Mesenchymal stem cell (in vitro differentiated cells and primary cell): ENCODE measurements around the gene PCDHGB3.
"Not testable (repeated sequence)": the region's sequence is repeated elsewhere in the genome, so short reads cannot be mapped to it uniquely, and the experiment has no call there.

Experiments used
- DNase-seq: peaks from one replicate; pipeline ENCODE4 v3.0.0-alpha.2; 2013
- H2AFZ ChIP-seq: one replicate; pipeline ENCODE4 v1.6.1; 2013; ENCODE audit warnings: low read depth, mild to moderate bottlenecking, control low read depth, inconsistent platforms, low read length, moderate library complexity
- H2AK5ac ChIP-seq: 2 replicates; pipeline ENCODE4 v1.6.1; 2013; ENCODE audit warnings: low read length, moderate library complexity, mild to moderate bottlenecking, inconsistent platforms; ENCODE audit not compliant: severe bottlenecking
- H2BK120ac ChIP-seq: one replicate; pipeline ENCODE4 v1.6.1; 2013; ENCODE audit warnings: low read depth, mild to moderate bottlenecking, inconsistent platforms, low read length, moderate library complexity
- H2BK12ac ChIP-seq, 2 experiments: one replicate each; pipeline ENCODE4 v1.6.1; 2013; ENCODE audit warnings: inconsistent platforms in 2 of 2, low read length in 2 of 2, mild to moderate bottlenecking in 2 of 2, moderate library complexity in 2 of 2, control low read depth in 1 of 2
- H2BK15ac ChIP-seq: one replicate; pipeline ENCODE4 v1.6.1; 2013; ENCODE audit warnings: mild to moderate bottlenecking, low read depth, inconsistent platforms; ENCODE audit not compliant: poor library complexity, severe bottlenecking
- H2BK5ac ChIP-seq: 2 replicates; pipeline ENCODE4 v1.6.1; 2013; ENCODE audit warnings: low read depth, mild to moderate bottlenecking, low read length, control low read depth, inconsistent platforms; ENCODE audit not compliant: poor library complexity, severe bottlenecking
- H3K14ac ChIP-seq, 2 experiments: one replicate each; pipeline ENCODE4 v1.6.1; 2013; ENCODE audit warnings: inconsistent platforms in 2 of 2, low read length in 2 of 2, control low read depth in 1 of 2, mild to moderate bottlenecking in 1 of 2, moderate library complexity in 1 of 2
- H3K18ac ChIP-seq, 2 experiments: one replicate each; pipeline ENCODE4 v1.6.1; 2013; ENCODE audit warnings: inconsistent platforms in 2 of 2, low read length in 2 of 2, control low read depth in 1 of 2, low read depth in 1 of 2, mild to moderate bottlenecking in 1 of 2
- H3K23ac ChIP-seq, 2 experiments: one replicate each; pipeline ENCODE4 v1.6.1; 2013; ENCODE audit warnings: inconsistent platforms in 2 of 2, low read length in 2 of 2, mild to moderate bottlenecking in 2 of 2, moderate library complexity in 2 of 2, control low read depth in 1 of 2
- H3K27ac ChIP-seq: 2 replicates; pipeline ENCODE4 v1.5.1; 2013; ENCODE audit warnings: mild to moderate bottlenecking, moderate library complexity, low read length, control low read depth, inconsistent platforms; ENCODE audit not compliant: poor library complexity, severe bottlenecking
- H3K27me3 ChIP-seq, 2 experiments: 2 replicates each; pipeline versions ENCODE4 v1.6.1 to v1.7.0; 2013; ENCODE audit warnings: low read length in 2 of 2, mild to moderate bottlenecking in 2 of 2, moderate library complexity in 2 of 2, control low read depth in 1 of 2, inconsistent platforms in 1 of 2; ENCODE audit not compliant: control insufficient read depth in 1 of 2, insufficient read depth in 1 of 2
- H3K36me3 ChIP-seq, 2 experiments: 2 replicates each; pipeline versions ENCODE4 v1.6.1 to v1.7.0; 2013; ENCODE audit warnings: low read length in 2 of 2, control low read depth in 1 of 2, inconsistent platforms in 1 of 2, low read depth in 1 of 2, mild to moderate bottlenecking in 1 of 2; ENCODE audit not compliant: insufficient read depth in 2 of 2, control insufficient read depth in 1 of 2
- H3K4ac ChIP-seq, 2 experiments: one replicate each; pipeline ENCODE4 v1.6.1; 2013; ENCODE audit warnings: inconsistent platforms in 2 of 2, low read length in 2 of 2, mild to moderate bottlenecking in 2 of 2, moderate library complexity in 2 of 2, control low read depth in 1 of 2, low read depth in 1 of 2
- H3K4me1 ChIP-seq: 2 replicates; pipeline ENCODE4 v1.6.1; 2013; ENCODE audit warnings: low read depth, low read length, control low read depth; ENCODE audit not compliant: control insufficient read depth, insufficient read depth
- H3K4me2 ChIP-seq: 2 replicates; pipeline ENCODE4 v1.6.1; 2013; ENCODE audit warnings: low read length, mild to moderate bottlenecking, inconsistent platforms; ENCODE audit not compliant: poor library complexity, severe bottlenecking
- H3K4me3 ChIP-seq, 2 experiments: 2 replicates each; pipeline versions ENCODE4 v1.5.1 to v1.7.0; 2013; ENCODE audit warnings: low read length in 2 of 2, mild to moderate bottlenecking in 2 of 2, control low read depth in 1 of 2, low read depth in 1 of 2; ENCODE audit not compliant: insufficient read depth in 1 of 2
- H3K79me1 ChIP-seq: replicated peaks from 2 replicates; pipeline ENCODE4 v1.6.1; 2013; ENCODE audit warnings: mild to moderate bottlenecking, control low read depth, low read length, inconsistent platforms; ENCODE audit not compliant: poor library complexity, severe bottlenecking
- H3K9ac ChIP-seq: 2 replicates; pipeline ENCODE4 v1.7.0; 2013; ENCODE audit warnings: mild to moderate bottlenecking, low read length, moderate library complexity
- H3K9me3 ChIP-seq: 2 replicates; pipeline ENCODE4 v1.7.0; 2013; ENCODE audit warnings: mild to moderate bottlenecking, low read length; ENCODE audit not compliant: control insufficient read depth
- H4K8ac ChIP-seq: one replicate; pipeline ENCODE4 v1.6.1; 2013; ENCODE audit warnings: inconsistent platforms, mild to moderate bottlenecking, low read length, moderate library complexity
- H4K91ac ChIP-seq: one replicate; pipeline ENCODE4 v1.6.1; 2013; ENCODE audit warnings: mild to moderate bottlenecking, low read length, inconsistent platforms
- WGBS: methylation state at CpG from one replicate; pipeline ENCODE4 v1.1.7; 2013; ENCODE audit warnings: mixed read lengths; 5-methylcytosine and 5-hydroxymethylcytosine counted together

Gene PCDHGB3

GRCh38 chr5:141399555-141400258 lies 29.7 kb downstream of the PCDHGB3 start:
- Histone ChIP-seq H3K36me3 (peaks cover 0 to 26% of the 10 kb centered on the region in 2 experiments), H3K4me2 (no peak overlapping the region), H2AK5ac (no peak overlapping the region), H2BK12ac (no peak overlapping the region), H3K4ac (no peak overlapping the region), H3K27ac (no peak overlapping the region), H2BK5ac (no peak overlapping the region), H3K4me1 (no peaks in the 10 kb centered on the region), H4K91ac (no peak overlapping the region), H3K4me3 (peak overlapping the region; percentile 4 to 70), H3K14ac (no peak overlapping the region), H2BK15ac (no peak overlapping the region), H3K18ac (no peak overlapping the region), H3K27me3 (no peaks in the 10 kb centered on the region), H2BK120ac (no peak overlapping the region), H4K8ac (no peak overlapping the region), H3K23ac (no peak overlapping the region), H3K9ac (no peak overlapping the region), H2AFZ (no peak overlapping the region), H3K9me3 (peaks cover 60% of the 10 kb centered on the region), H3K79me1 (peaks cover 15% of the 10 kb centered on the region)
- WGBS = 96% methylated on average over 61 of the region's 61 CpGs
- no peak for DNase-seq

GRCh38 chr5:141402553-141403243 lies 32.7 kb downstream of the PCDHGB3 start, which contains the start of gene PCDHGA9:
Gene PCDHGA9 (plus strand): TSS chr5:141402778. CDS start chr5:141402953, 175 bp downstream.
- H3K18ac ChIP-seq = no peak within 1 kb of the TSS
- H3K36me3 ChIP-seq = peaks cover 0 to 24% of the 10 kb centered on the region in 2 experiments
- H3K27ac ChIP-seq = no peak within 1 kb of the TSS
- H3K79me1 ChIP-seq = peaks cover 13% of the 10 kb centered on the region
- H2BK120ac ChIP-seq = no peak within 1 kb of the TSS
- no peak within 1 kb of the TSS for H4K8ac ChIP-seq
- H2BK5ac ChIP-seq = no peak within 1 kb of the TSS
- no peak within 1 kb of the TSS for H3K14ac ChIP-seq
- no peak within 1 kb of the TSS for H3K23ac ChIP-seq
- H3K4me2 ChIP-seq = no peak within 1 kb of the TSS
- H2BK12ac ChIP-seq = no peak within 1 kb of the TSS
- no peak within 1 kb of the TSS for H2AFZ ChIP-seq
- H2AK5ac ChIP-seq = no peak within 1 kb of the TSS
- no peak within 1 kb of the TSS for H2BK15ac ChIP-seq
- H3K4me1 ChIP-seq = no peaks in the 10 kb centered on the region
- H3K4ac ChIP-seq = no peak within 1 kb of the TSS
- peak within 1 kb of the TSS in 1 of 2 experiments; percentile 75 for H3K4me3 ChIP-seq
- H3K9ac ChIP-seq = peak within 1 kb of the TSS; percentile 53
- H3K27me3 ChIP-seq = no peaks in the 10 kb centered on the region
- peaks cover 54% of the 10 kb centered on the region for H3K9me3 ChIP-seq
- 93% methylated on average over 27 of the region's 27 CpGs for WGBS
- H4K91ac ChIP-seq = no peak within 1 kb of the TSS
- no peak for DNase-seq

GRCh38 chr5:141403387-141403786 lies 33.3 kb downstream of the PCDHGB3 start:
- no peak overlapping the region for H2BK120ac ChIP-seq
- H2BK15ac ChIP-seq = no peak overlapping the region
- no peak overlapping the region for H3K18ac ChIP-seq
- H4K91ac ChIP-seq = no peak overlapping the region
- no peak overlapping the region for H2AK5ac ChIP-seq
- H3K4me1 ChIP-seq = no peaks in the 10 kb centered on the region
- H3K23ac ChIP-seq = no peak overlapping the region
- DNase-seq = no peak
- no peak overlapping the region for H3K4me2 ChIP-seq
- no peak overlapping the region for H2BK5ac ChIP-seq
- no peak overlapping the region for H3K4ac ChIP-seq
- no peak overlapping the region for H2AFZ ChIP-seq
- no peak overlapping the region for H4K8ac ChIP-seq
- H3K36me3 ChIP-seq = peaks cover 0 to 28% of the 10 kb centered on the region in 2 experiments
- H3K14ac ChIP-seq = no peak overlapping the region
- no peaks in the 10 kb centered on the region for H3K27me3 ChIP-seq
- peak overlapping the region in 1 of 2 experiments; percentile 75 for H3K4me3 ChIP-seq
- H3K9ac ChIP-seq = no peak overlapping the region
- H3K9me3 ChIP-seq = peaks cover 54% of the 10 kb centered on the region
- H3K27ac ChIP-seq = no peak overlapping the region
- H2BK12ac ChIP-seq = no peak overlapping the region
- peaks cover 13% of the 10 kb centered on the region for H3K79me1 ChIP-seq
- 98% methylated on average over 20 of the region's 22 CpGs for WGBS

- Histone ChIP-seq H3K9ac (peak within 1 kb of the TSS; percentile 26), H3K27me3 (peaks cover 0 to 17% of the 10 kb centered on the region in 2 experiments), H2AFZ (peak within 1 kb of the TSS; percentile 55), H4K8ac (peak within 1 kb of the TSS; percentile 64), H3K4me3 (peak within 1 kb of the TSS; percentile 57 to 72), H4K91ac (peak within 1 kb of the TSS; percentile 90), H3K9me3 (peaks cover 39% of the 10 kb centered on the region), H3K79me1 (peaks cover 24% of the 10 kb centered on the region), H3K4me2 (peak within 1 kb of the TSS; percentile 35), H3K36me3 (peaks cover 0 to 24% of the 10 kb centered on the region in 2 experiments), H3K18ac (peak within 1 kb of the TSS; percentile 16 to 67)
- not testable (repeated sequence) for H3K4me1 ChIP-seq, H3K23ac ChIP-seq, H3K14ac ChIP-seq, H3K4ac ChIP-seq, H2AK5ac ChIP-seq, H2BK120ac ChIP-seq, H2BK5ac ChIP-seq, H2BK15ac ChIP-seq, H3K27ac ChIP-seq, H2BK12ac ChIP-seq
- peak; percentile 83 for DNase-seq
- WGBS = 4% methylated on average over 47 of the region's 51 CpGs
Observed at GRCh38 chr5:141407790-141408505, 37.9 kb downstream of the PCDHGB3 start, which contains the start of gene PCDHGB6. Gene PCDHGB6 (plus strand): TSS chr5:141408021. CDS start chr5:141408203, 182 bp downstream.
